Erythroblast (primary cell): ENCODE data around the gene FXYD5.

Experiments
- GATA1 ChIP-seq: IDR thresholded peaks from 2 replicates; pipeline ENCODE4 v1.6.1; 2011; ENCODE audit warnings: low read depth, mild to moderate bottlenecking, control low read depth, low read length, moderate library complexity
- POLR2A ChIP-seq: IDR thresholded peaks from 2 replicates; pipeline ENCODE4 v1.6.1; 2011; ENCODE audit warnings: mild to moderate bottlenecking, low read length

DNA sequence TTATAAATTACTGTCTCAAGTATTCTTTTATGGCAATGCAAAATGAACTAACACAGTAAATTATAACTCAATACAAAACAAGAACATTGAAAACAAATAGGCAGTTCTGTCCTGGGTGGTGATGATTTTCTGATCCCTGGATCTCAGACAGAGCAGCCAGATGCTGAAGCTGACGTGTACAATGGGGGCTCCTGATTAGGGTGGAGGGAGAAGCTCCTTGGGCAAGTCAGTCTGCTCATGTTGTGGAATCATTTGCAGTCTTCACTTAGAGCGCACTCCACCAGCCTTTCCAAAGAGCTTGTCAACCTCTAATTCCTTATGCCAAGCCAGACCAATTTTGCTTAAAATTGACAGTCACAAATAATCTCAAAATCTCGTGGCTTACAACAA, 21.6 kb downstream of the FXYD5 start:
- TF ChIP-seq POLR2A (no peak), GATA1 (no peak)
